T-cell (primary cell): ENCODE results near the gene ASB12. TPM values are rescaled to one million over a fixed set of nuclear protein-coding genes. Genes with fewer than 3 reads are reported as not detected.
"Not testable (repeated sequence)": the region's sequence is repeated elsewhere in the genome, so short reads cannot be mapped to it uniquely, and the experiment has no call there.

Experiments used
- ATAC-seq, 4 experiments: fragments of 200-7000 bp in 3 of 4; fragments of 150-1000 bp in 1 of 4; cut with Tn5 transposase; replicated peaks in 1 of 4; 1 replicate in 3 of 4; 2 replicates in 1 of 4; pipeline ENCODE4 v1.10.0; 2021; ENCODE audit warnings: moderate library complexity in 3 of 4, mild to moderate bottlenecking in 2 of 4, moderate number of reproducible peaks in 1 of 4
- CTCF ChIA-PET, 2 donors: fragments of 300-600 bp; sonication (Branson Sonifier 250); formaldehyde crosslinking; loops; one replicate each; lab custom pipeline; 2022; ENCODE audit warnings: antibody characterized with exemption in 2 of 2; lab: Charles Lee
- POLR2A ChIA-PET, 2 donors: fragments of 300-600 bp; sonication (Branson Sonifier 250); formaldehyde crosslinking; loops; one replicate each; lab custom pipeline; 2022; ENCODE audit warnings: antibody characterized with exemption in 2 of 2; lab: Charles Lee
- DNase-seq, 35 experiments: peaks; one replicate each; pipeline versions ENCODE4 v3.0.0 to v3.0.0-alpha.2; 2013 to 2023
- H3K27ac ChIP-seq: one replicate; pipeline ENCODE4 v1.5.1; 2013; ENCODE audit warnings: low read length
- H3K27me3 ChIP-seq, 2 experiments: replicated peaks in 1 of 2; 1 replicate in 1 of 2; 2 replicates in 1 of 2; pipeline versions ENCODE4 v1.6.1 to v1.7.0; 2013; ENCODE audit warnings: low read length in 1 of 2, mixed read lengths in 1 of 2; ENCODE audit not compliant: control insufficient read depth in 2 of 2, insufficient read depth in 2 of 2; ENCODE audit errors: extremely low read depth in 1 of 2
- H3K36me3 ChIP-seq, 2 donors: 1 replicate in 1 of 2; 2 replicates in 1 of 2; pipeline versions ENCODE4 v1.6.1 to v1.7.0; 2013; ENCODE audit warnings: low read length in 1 of 2; ENCODE audit not compliant: control insufficient read depth in 2 of 2, insufficient read depth in 1 of 2; ENCODE audit errors: extremely low read depth in 1 of 2
- H3K4me1 ChIP-seq, 2 experiments: 1 replicate in 1 of 2; 2 replicates in 1 of 2; pipeline versions ENCODE4 v1.6.1 to v1.7.0; 2013; ENCODE audit warnings: low read length in 2 of 2, mixed read lengths in 1 of 2; ENCODE audit not compliant: insufficient read depth in 2 of 2, control insufficient read depth in 1 of 2; ENCODE audit errors: extremely low read depth in 1 of 2
- H3K4me3 ChIP-seq, 2 donors: 1 replicate in 1 of 2; 2 replicates in 1 of 2; pipeline versions ENCODE4 v1.5.1 to v1.7.0; 2013; ENCODE audit warnings: mild to moderate bottlenecking in 2 of 2, low read length in 1 of 2, moderate library complexity in 1 of 2; ENCODE audit not compliant: control insufficient read depth in 1 of 2; ENCODE audit errors: extremely low read depth in 1 of 2
- H3K9me3 ChIP-seq: 2 replicates; pipeline ENCODE4 v1.7.0; 2013
- H3K27ac Mint-ChIP-seq, 2 donors: one replicate each; pipeline ENCODE4 v1.8.0; 2020 to 2021; ENCODE audit warnings: mild to moderate bottlenecking in 2 of 2, mixed read lengths in 2 of 2
- H3K27me3 Mint-ChIP-seq, 2 donors: one replicate each; pipeline ENCODE4 v1.8.0; 2021 to 2022; ENCODE audit warnings: mixed read lengths in 2 of 2
- H3K36me3 Mint-ChIP-seq: one replicate; pipeline ENCODE4 v1.8.0; 2021; ENCODE audit warnings: mixed read lengths
- H3K4me1 Mint-ChIP-seq, 3 donors: one replicate each; pipeline ENCODE4 v1.8.0; 2020 to 2022; ENCODE audit warnings: mixed read lengths in 3 of 3, mild to moderate bottlenecking in 1 of 3
- H3K4me3 Mint-ChIP-seq, 3 donors: one replicate each; pipeline ENCODE4 v1.8.0; 2020 to 2022; ENCODE audit warnings: mild to moderate bottlenecking in 3 of 3, mixed read lengths in 3 of 3, moderate library complexity in 3 of 3
- H3K9me3 Mint-ChIP-seq, 3 donors: one replicate each; pipeline ENCODE4 v1.8.0; 2020 to 2022; ENCODE audit warnings: mixed read lengths in 3 of 3
- WGBS: methylation state at CpG from one replicate; pipeline ENCODE4 v1.1.5; 2013; ENCODE audit warnings: missing lambda C conversion rate; ENCODE audit not compliant: insufficient coverage; 5-methylcytosine and 5-hydroxymethylcytosine counted together
- total RNA-seq, 35 experiments: library from RNA in 6 of 35; stranded (reverse) in 6 of 35; fragments of 120-200 nt in 1 of 35; gene quantifications; one replicate each; pipeline versions ENCODE4 v1.2.1 to v1.2.4 and lab custom pipeline; 2013 to 2026

Gene ASB12, protein sequence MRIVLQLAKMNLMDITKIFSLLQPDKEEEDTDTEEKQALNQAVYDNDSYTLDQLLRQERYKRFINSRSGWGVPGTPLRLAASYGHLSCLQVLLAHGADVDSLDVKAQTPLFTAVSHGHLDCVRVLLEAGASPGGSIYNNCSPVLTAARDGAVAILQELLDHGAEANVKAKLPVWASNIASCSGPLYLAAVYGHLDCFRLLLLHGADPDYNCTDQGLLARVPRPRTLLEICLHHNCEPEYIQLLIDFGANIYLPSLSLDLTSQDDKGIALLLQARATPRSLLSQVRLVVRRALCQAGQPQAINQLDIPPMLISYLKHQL
- under 1 TPM in 2 of 5 donors, not detected in 3; 0.20 to 0.56 TPM for total RNA-seq
- total RNA-seq (2013) = 0.17 TPM
- 0 to 0.34 (median 0) reads per million in 29 experiments for total RNA-seq (lab: John Stamatoyannopoulos, UW)

DNA sequence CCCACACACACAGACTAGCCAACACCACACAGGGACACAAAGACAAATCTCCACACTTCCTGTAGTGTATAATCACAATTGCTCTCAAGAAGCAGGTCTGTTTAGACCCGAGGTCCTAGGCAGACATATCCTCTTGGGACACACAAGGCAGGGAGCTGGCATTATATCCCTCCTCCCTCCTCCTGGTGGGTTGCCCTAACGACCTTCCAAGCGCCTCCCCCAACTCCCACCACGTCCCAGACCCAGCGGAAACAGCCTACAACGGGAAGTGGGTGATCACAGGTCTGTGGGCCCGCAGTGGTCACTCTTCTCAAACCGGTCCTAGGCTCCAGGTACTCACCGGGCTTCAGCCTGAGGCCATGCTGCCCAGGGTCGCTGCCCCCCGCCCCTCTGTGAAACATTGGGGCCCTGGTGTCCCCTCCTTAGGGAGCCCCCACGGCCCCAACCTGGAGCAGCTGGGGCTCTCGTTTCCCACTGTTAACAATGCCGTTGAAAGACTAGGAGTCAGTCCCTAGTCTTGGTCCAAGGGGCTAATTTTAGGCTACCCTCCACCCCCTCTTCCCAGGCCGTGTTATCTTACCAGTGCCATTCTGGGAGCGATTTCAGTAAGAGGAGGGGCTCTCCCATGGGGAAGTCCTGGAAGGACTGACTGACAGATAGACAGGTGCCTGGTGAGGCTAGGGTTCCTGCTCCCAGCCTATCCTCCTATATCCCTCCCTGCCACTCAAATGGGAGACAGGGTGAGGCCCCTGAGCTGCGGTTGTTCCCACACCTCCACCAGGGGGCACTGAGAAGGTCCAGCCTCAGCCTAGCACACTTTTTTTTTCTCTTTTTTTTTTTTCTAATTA is at the start of gene ASB12:
Gene ASB12 (minus strand): TSS at position 485 of the 848 bp plus-strand sequence. CDS start 4,957 bp downstream, outside the sequence.
- H3K9me3 ChIP-seq = no peaks in the 10 kb centered on the region
- ChIA-PET CTCF (no interaction called here), POLR2A (no interaction called here)
- DNase-seq (no peak), ATAC-seq (no peak)
- H3K27ac Mint-ChIP-seq = no peak within 1 kb of the TSS
- H3K27me3 Mint-ChIP-seq = peaks cover 0 to 4% of the 10 kb centered on the region in 2 donors
- H3K4me3 Mint-ChIP-seq = no peak within 1 kb of the TSS
- no peak within 1 kb of the TSS for H3K27ac ChIP-seq
- no peaks in the 10 kb centered on the region for H3K36me3 Mint-ChIP-seq
- 95% methylated on average over 4 of the region's 17 CpGs for WGBS
- H3K4me1 ChIP-seq = no peaks in the 10 kb centered on the region
- no peaks in the 10 kb centered on the region for H3K27me3 ChIP-seq
- no peaks in the 10 kb centered on the region for H3K4me1 Mint-ChIP-seq
- H3K9me3 Mint-ChIP-seq = peaks cover 0 to 3% (median 3%) of the 10 kb centered on the region in 3 donors
- no peak within 1 kb of the TSS for H3K4me3 ChIP-seq
- no peaks in the 10 kb centered on the region for H3K36me3 ChIP-seq

DNA sequence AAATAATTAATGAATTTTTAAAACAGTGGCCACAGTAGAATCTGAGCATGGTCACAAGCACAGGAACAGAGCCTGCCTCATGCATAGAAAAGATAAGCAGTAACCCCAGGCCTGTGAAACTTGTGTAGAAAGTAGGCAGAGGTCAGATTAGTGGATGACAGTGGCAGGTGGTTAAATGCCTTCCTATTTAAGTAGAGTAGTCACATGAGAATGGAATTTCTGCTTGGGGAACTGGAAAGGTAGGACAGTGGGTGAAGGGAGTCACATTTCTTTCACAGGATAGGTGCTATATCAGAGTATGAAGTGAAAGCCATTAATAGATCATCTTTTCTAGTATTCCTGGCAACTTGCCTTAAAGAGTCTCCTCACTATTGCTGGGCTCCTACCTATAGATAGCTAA is 34.9 kb upstream of the ASB12 start:
- no peaks in the 10 kb centered on the region for H3K9me3 ChIP-seq
- no peaks in the 10 kb centered on the region for H3K4me1 ChIP-seq
- Mint-ChIP-seq H3K27me3 (no peaks in the 10 kb centered on the region), H3K4me3 (no peak overlapping the region), H3K4me1 (no peaks in the 10 kb centered on the region), H3K36me3 (peaks cover 64% of the 10 kb centered on the region), H3K27ac (no peak overlapping the region), H3K9me3 (peaks cover 0 to under 1% (median 0%) of the 10 kb centered on the region in 3 donors)
- no peaks in the 10 kb centered on the region for H3K36me3 ChIP-seq
- DNase-seq (no peak), ATAC-seq (no peak)
- no peaks in the 10 kb centered on the region for H3K27me3 ChIP-seq
- H3K4me3 ChIP-seq = no peak overlapping the region
- H3K27ac ChIP-seq = no peak overlapping the region
- ChIA-PET CTCF (no interaction called here), POLR2A (no interaction called here)

DNA sequence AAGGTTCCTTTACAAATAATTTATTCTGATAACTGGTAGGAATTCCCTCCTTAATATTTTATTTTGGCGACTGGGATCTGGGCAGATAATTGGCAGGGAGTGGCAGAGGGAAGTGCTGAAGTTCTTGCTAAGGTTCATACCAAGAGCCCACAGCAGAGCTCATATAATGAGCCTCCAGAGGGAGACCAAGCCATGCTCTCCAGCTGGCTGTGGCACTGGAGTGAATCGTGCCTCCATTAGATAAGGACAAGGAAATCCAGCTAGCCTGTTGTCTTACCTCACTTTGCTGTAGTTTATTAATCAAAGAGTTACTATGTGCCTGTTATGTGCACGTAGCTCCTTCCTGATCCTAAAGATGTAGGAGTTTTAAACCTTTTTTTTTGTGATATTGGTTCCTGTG is 1.3 kb downstream of the ASB12 start:
- H3K27ac Mint-ChIP-seq = no peak overlapping the region
- H3K27ac ChIP-seq = no peak overlapping the region
- WGBS = no CpG with 5 or more reads among the region's 3 CpGs

DNA sequence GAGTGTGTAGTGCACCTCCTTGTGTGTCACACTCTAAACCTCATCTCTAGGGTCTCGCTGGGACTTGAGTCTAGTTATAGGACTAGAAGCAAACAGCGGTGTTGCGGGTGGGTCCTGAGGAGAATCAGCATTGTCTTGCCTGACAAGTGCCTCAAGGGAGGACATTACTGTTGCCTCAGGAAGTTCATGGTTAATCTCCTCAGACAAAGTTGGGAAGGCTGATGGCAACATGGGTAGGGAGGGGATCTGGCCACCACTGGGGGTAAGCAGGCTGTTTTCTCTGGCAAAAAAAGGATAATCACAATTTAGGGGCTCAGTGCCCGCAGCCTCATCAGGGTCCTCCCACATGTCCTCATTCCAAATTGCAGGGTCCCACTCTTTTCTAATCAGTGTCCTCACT is 12.4 kb downstream of the ASB12 start:
- Histone ChIP-seq H3K36me3 (no peaks in the 10 kb centered on the region), H3K27me3 (no peaks in the 10 kb centered on the region), H3K4me1 (no peaks in the 10 kb centered on the region), H3K9me3 (no peaks in the 10 kb centered on the region), H3K27ac (no peak overlapping the region), H3K4me3 (no peak overlapping the region)
- no peak for ATAC-seq
- H3K9me3 Mint-ChIP-seq = no peaks in the 10 kb centered on the region
- H3K4me3 Mint-ChIP-seq = no peak overlapping the region
- no peak for DNase-seq
- no peaks in the 10 kb centered on the region for H3K4me1 Mint-ChIP-seq
- 100% methylated on average over 1 of the region's 4 CpGs for whole genome bisulfite sequencing
- H3K27ac Mint-ChIP-seq = no peak overlapping the region
- H3K36me3 Mint-ChIP-seq = no peaks in the 10 kb centered on the region
- peaks cover 0 to 21% of the 10 kb centered on the region in 2 donors for H3K27me3 Mint-ChIP-seq
- POLR2A ChIA-PET = no interaction called here
- CTCF ChIA-PET = no interaction called here

More for the DNA sequence above, 1.3 kb downstream of the ASB12 start:
- POLR2A ChIA-PET = no interaction called here
- no peak for DNase-seq
- H3K27me3 ChIP-seq = no peaks in the 10 kb centered on the region
- Mint-ChIP-seq H3K4me1 (no peaks in the 10 kb centered on the region), H3K9me3 (peaks cover 0 to 3% (median 3%) of the 10 kb centered on the region in 3 donors), H3K36me3 (no peaks in the 10 kb centered on the region), H3K4me3 (no peak overlapping the region), H3K27me3 (peaks cover 0 to 4% of the 10 kb centered on the region in 2 donors)
- ATAC-seq = no peak
- no peaks in the 10 kb centered on the region for H3K9me3 ChIP-seq
- H3K36me3 ChIP-seq = no peaks in the 10 kb centered on the region
- H3K4me3 ChIP-seq = no peak overlapping the region
- CTCF ChIA-PET = no interaction called here
- no peaks in the 10 kb centered on the region for H3K4me1 ChIP-seq

DNA sequence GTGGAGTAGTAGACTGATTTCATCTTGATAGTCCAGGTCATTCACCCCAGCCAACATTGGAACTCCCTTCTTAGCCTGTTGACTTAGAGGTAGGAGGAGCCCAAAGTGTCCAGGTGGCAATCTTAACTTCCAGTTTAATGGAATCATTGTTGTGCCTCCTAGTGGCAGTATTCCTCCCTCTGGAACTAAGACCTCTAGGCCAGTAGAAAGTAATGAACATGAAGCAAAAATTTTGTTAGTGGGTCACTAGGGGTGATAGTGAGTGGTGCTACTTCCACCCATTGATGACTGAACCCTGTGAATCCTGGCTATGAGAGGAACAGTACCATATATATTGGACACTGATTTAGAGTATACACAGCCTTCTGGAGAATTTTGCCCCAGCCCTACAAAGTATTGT is 16.4 kb downstream of the ASB12 start:
- H3K4me3 Mint-ChIP-seq, ATAC-seq, H3K4me3 ChIP-seq, H3K9me3 ChIP-seq, POLR2A ChIA-PET, H3K4me1 ChIP-seq, H3K27ac Mint-ChIP-seq, H3K36me3 Mint-ChIP-seq, H3K4me1 Mint-ChIP-seq, H3K36me3 ChIP-seq, DNase-seq, H3K27ac ChIP-seq, H3K9me3 Mint-ChIP-seq, CTCF ChIA-PET, H3K27me3 ChIP-seq: not testable (repeated sequence)
- peaks cover 0 to 17% of the 10 kb centered on the region in 2 donors for H3K27me3 Mint-ChIP-seq

DNA sequence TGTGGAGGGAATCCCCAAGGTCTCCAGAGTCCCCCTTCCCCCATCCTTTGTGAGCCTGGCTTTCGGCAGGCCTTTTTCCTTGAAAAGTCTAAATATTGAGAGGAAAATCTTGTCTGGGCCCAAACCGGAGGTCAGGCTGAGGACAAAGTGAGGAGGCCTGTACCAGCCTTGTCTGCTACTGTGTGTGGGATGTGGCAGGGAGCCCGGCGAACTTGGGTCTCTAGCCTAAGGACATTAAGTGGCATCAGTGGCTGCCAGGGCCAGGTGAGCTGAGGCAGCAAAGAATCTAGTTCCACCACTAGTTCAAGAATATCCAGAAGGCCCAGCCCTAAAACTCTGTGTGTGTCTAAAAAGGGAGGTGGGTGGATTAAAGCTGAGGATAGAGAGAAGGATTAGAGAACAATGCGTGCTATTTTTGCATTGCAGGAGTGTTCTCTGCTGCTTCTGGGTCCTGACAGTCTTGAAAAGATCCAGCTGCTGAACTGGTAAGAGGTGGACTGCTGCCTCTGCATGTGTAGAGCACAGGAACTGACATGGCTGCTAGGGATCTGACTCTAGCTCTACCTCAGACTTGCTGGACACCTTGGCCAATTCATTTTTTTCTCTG is 23.7 kb downstream of the ASB12 start:
- H3K9me3 Mint-ChIP-seq = no peaks in the 10 kb centered on the region
- peak overlapping the region; percentile 87 to 92 (median 88) for H3K4me3 Mint-ChIP-seq
- Histone ChIP-seq H3K4me1 (peaks cover 0 to 23% of the 10 kb centered on the region in 2 experiments), H3K27me3 (no peaks in the 10 kb centered on the region), H3K36me3 (no peaks in the 10 kb centered on the region), H3K27ac (peak overlapping the region; percentile 97), H3K9me3 (no peaks in the 10 kb centered on the region), H3K4me3 (peak overlapping the region; percentile 64 to 84)
- ChIA-PET CTCF (no interaction called here), POLR2A (interaction anchor here in 1 of 2 donors (0.6 kb wide), 1 partner anchor 873 kb away, joined by 3 read pairs; no protein-coding TSS in a partner anchor)
- ATAC-seq = no peak
- peak overlapping the region; percentile 94 for H3K27ac Mint-ChIP-seq
- no peaks in the 10 kb centered on the region for H3K27me3 Mint-ChIP-seq
- peaks cover 11 to 25% (median 16%) of the 10 kb centered on the region in 3 donors for H3K4me1 Mint-ChIP-seq
- no peaks in the 10 kb centered on the region for H3K36me3 Mint-ChIP-seq
- DNase-seq = peak in 4 of 35 experiments; percentile 1 to 6 (median 3)
- WGBS = 68% methylated on average over 2 of the region's 5 CpGs
